Epidermal melanocyte (primary cell): ENCODE measurements around the gene TMPRSS6.

Experiments used
- DNase-seq: peaks from one replicate; pipeline ENCODE4 v3.0.0; 2011; ENCODE audit warnings: low spot score; ENCODE audit not compliant: insufficient read length

TMPRSS6 gene

GRCh38 chr22:37117092-37117491, 7.6 kb upstream of the TMPRSS6 start:
- DNase-seq = no peak

GRCh38 chr22:37115032-37115431, 5.5 kb upstream of the TMPRSS6 start:
- DNase-seq = no peak

- no peak for DNase-seq
Observed at GRCh38 chr22:37113757-37114156, 4.2 kb upstream of the TMPRSS6 start.

- DNase-seq = no peak
Observed at GRCh38 chr22:37112084-37112728, 2.7 kb upstream of the TMPRSS6 start.

GRCh38 chr22:37111156-37111717, 1.7 kb upstream of the TMPRSS6 start:
- DNase-seq = no peak

GRCh38 chr22:37107816-37108621, 1.5 kb downstream of the TMPRSS6 start:
- DNase-seq = no peak

- DNase-seq = no peak
Observed at GRCh38 chr22:37105990-37106389, 3.5 kb downstream of the TMPRSS6 start.

- DNase-seq = no peak
Observed at GRCh38 chr22:37105154-37105553, 4.4 kb downstream of the TMPRSS6 start.

GRCh38 chr22:37103656-37104452, 5.7 kb downstream of the TMPRSS6 start:
- DNase-seq = no peak

GRCh38 chr22:37103151-37103550, 6.4 kb downstream of the TMPRSS6 start:
- DNase-seq = no peak

- DNase-seq = no peak
Observed at GRCh38 chr22:37101311-37102066, 8.0 kb downstream of the TMPRSS6 start.

- no peak for DNase-seq
Observed at GRCh38 chr22:37100589-37101127, 8.9 kb downstream of the TMPRSS6 start.

- DNase-seq = no peak
Observed at GRCh38 chr22:37098976-37099591, 10.4 kb downstream of the TMPRSS6 start.

GRCh38 chr22:37097346-37097745, 12.2 kb downstream of the TMPRSS6 start:
- no peak for DNase-seq

- DNase-seq = no peak
Observed at GRCh38 chr22:37095113-37095512, 14.4 kb downstream of the TMPRSS6 start.

- no peak for DNase-seq
Observed at GRCh38 chr22:37094239-37094638, 15.3 kb downstream of the TMPRSS6 start.

- no peak for DNase-seq
Observed at GRCh38 chr22:37092997-37093396, 16.5 kb downstream of the TMPRSS6 start.

- DNase-seq = no peak
Observed at GRCh38 chr22:37091994-37092393, 17.5 kb downstream of the TMPRSS6 start.

- DNase-seq = no peak
Observed at GRCh38 chr22:37090920-37091695, 18.4 kb downstream of the TMPRSS6 start.

GRCh38 chr22:37089434-37089833, 20.1 kb downstream of the TMPRSS6 start:
- DNase-seq = no peak
